GM21390 (cell line): ENCODE data around the gene KCNQ2.

ENCODE experiments used
- ATAC-seq: cut with Tn5 transposase; IDR thresholded peaks from one replicate; pipeline ENCODE4 v1.9.1; 2021; ENCODE audit not compliant: unreplicated experiment

The KCNQ2 gene

GRCh38 chr20:63371291-63371865 lies 101.1 kb downstream of the KCNQ2 start:
- ATAC-seq, result no peak

- ATAC-seq, result no peak
These were observed 101.8 kb downstream of the KCNQ2 start for GRCh38 chr20:63370618-63371187.

GRCh38 chr20:63369724-63370617 lies 102.5 kb downstream of the KCNQ2 start:
- no peak for ATAC-seq

GRCh38 chr20:63369024-63369530 lies 103.4 kb downstream of the KCNQ2 start:
- no peak for ATAC-seq

- no peak for ATAC-seq
These were observed 104.3 kb downstream of the KCNQ2 start for GRCh38 chr20:63368151-63368550.

GRCh38 chr20:63367446-63368055 lies 104.9 kb downstream of the KCNQ2 start:
- ATAC-seq, result no peak

GRCh38 chr20:63366390-63367365 lies 105.8 kb downstream of the KCNQ2 start:
- ATAC-seq, result no peak

GRCh38 chr20:63365601-63366389 lies 106.7 kb downstream of the KCNQ2 start:
- ATAC-seq, result no peak

GRCh38 chr20:63364801-63365585 lies 107.5 kb downstream of the KCNQ2 start:
- no peak for ATAC-seq

- ATAC-seq, result no peak
These were observed 108.4 kb downstream of the KCNQ2 start for GRCh38 chr20:63363981-63364561.

GRCh38 chr20:63363013-63363957 lies 109.2 kb downstream of the KCNQ2 start:
- ATAC-seq, result no peak

- no peak for ATAC-seq
These were observed 109.9 kb downstream of the KCNQ2 start for GRCh38 chr20:63362436-63363009.

GRCh38 chr20:63361519-63362435 lies 110.7 kb downstream of the KCNQ2 start:
- no peak for ATAC-seq

GRCh38 chr20:63360850-63361518 lies 111.5 kb downstream of the KCNQ2 start, which contains the start of gene CHRNA4:
Gene CHRNA4 (minus strand): TSS chr20:63361349. CDS start chr20:63361165, 184 bp downstream.
- no peak for ATAC-seq
